Hematopoietic multipotent progenitor cell treated with erythropoietin and hydrocortisone succinate and interleukin-3 and kit ligand, for 8 days (in vitro differentiated cells): ENCODE data around the gene PIGN.
"Not testable (repeated sequence)": the region's sequence is repeated elsewhere in the genome, so short reads cannot be mapped to it uniquely, and the experiment has no call there.

Experiments used
- DNase-seq: peaks from one replicate; pipeline ENCODE4 v3.0.0-alpha.2; 2015

Gene PIGN

GRCh38 chr18:62179213-62179612 lies 7.6 kb downstream of the PIGN start:
- no peak for DNase-seq

GRCh38 chr18:62177271-62177670 lies 9.6 kb downstream of the PIGN start:
- no peak for DNase-seq

- no peak for DNase-seq
Observed at GRCh38 chr18:62175521-62175920, 11.3 kb downstream of the PIGN start.

GRCh38 chr18:62172298-62172697 lies 14.6 kb downstream of the PIGN start:
- no peak for DNase-seq

- no peak for DNase-seq
Observed at GRCh38 chr18:62170857-62171256, 16.0 kb downstream of the PIGN start.

- DNase-seq = not testable (repeated sequence)
Observed at GRCh38 chr18:62166524-62166923, 20.3 kb downstream of the PIGN start.

- no peak for DNase-seq
Observed at GRCh38 chr18:62165583-62165982, 21.3 kb downstream of the PIGN start.

GRCh38 chr18:62164855-62165487 lies 21.9 kb downstream of the PIGN start:
- no peak for DNase-seq

- no peak for DNase-seq
Observed at GRCh38 chr18:62164310-62164709, 22.5 kb downstream of the PIGN start.

GRCh38 chr18:62157843-62158242 lies 29.0 kb downstream of the PIGN start:
- DNase-seq = no peak

GRCh38 chr18:62152844-62153243 lies 34.0 kb downstream of the PIGN start:
- no peak for DNase-seq

GRCh38 chr18:62151068-62151771 lies 35.6 kb downstream of the PIGN start:
- no peak for DNase-seq

- DNase-seq = no peak
Observed at GRCh38 chr18:62144338-62144737, 42.5 kb downstream of the PIGN start.

- no peak for DNase-seq
Observed at GRCh38 chr18:62140259-62140658, 46.6 kb downstream of the PIGN start.

- no peak for DNase-seq
Observed at GRCh38 chr18:62138461-62139235, 48.2 kb downstream of the PIGN start.

- peak; percentile 72 for DNase-seq
Observed at GRCh38 chr18:62131301-62131909, 55.5 kb downstream of the PIGN start.

- DNase-seq = no peak
Observed at GRCh38 chr18:62128157-62128556, 58.7 kb downstream of the PIGN start.

- DNase-seq = no peak
Observed at GRCh38 chr18:62126737-62127136, 60.1 kb downstream of the PIGN start.

- no peak for DNase-seq
Observed at GRCh38 chr18:62125702-62126101, 61.2 kb downstream of the PIGN start.

- no peak for DNase-seq
Observed at GRCh38 chr18:62122330-62122729, 64.5 kb downstream of the PIGN start.

GRCh38 chr18:62119884-62120283 lies 67.0 kb downstream of the PIGN start:
- DNase-seq = no peak

GRCh38 chr18:62118328-62118727 lies 68.5 kb downstream of the PIGN start:
- no peak for DNase-seq

- DNase-seq = no peak
Observed at GRCh38 chr18:62109676-62110075, 77.2 kb downstream of the PIGN start.

- DNase-seq = no peak
Observed at GRCh38 chr18:62107881-62108280, 79.0 kb downstream of the PIGN start.
